AG09309 (cell line): ENCODE data around the gene TBC1D16.

Experiments used
- DNase-seq: peaks from one replicate; pipeline ENCODE4 v3.0.0-alpha.2; 2010; ENCODE audit warnings: low read depth
- H3K4me3 ChIP-seq: 2 replicates; pipeline ENCODE4 v1.5.1; 2011; ENCODE audit warnings: mild to moderate bottlenecking, low read depth, low read length, moderate library complexity; ENCODE audit not compliant: control insufficient read depth
- CTCF ChIP-seq: IDR thresholded peaks from 2 replicates; pipeline ENCODE4 v1.5.1; 2011; ENCODE audit warnings: mild to moderate bottlenecking, low read depth, low read length, inconsistent platforms; ENCODE audit not compliant: insufficient read depth, control insufficient read depth; ENCODE audit errors: missing control alignments

TBC1D16 gene

GRCh38 chr17:80035687-80035936 lies at the start of gene TBC1D16:
Gene TBC1D16 (minus strand): TSS chr17:80035872. CDS start chr17:80013547, 22,325 bp downstream.
- no peak for TF ChIP-seq CTCF
- H3K4me3 ChIP-seq = peak within 1 kb of the TSS; percentile 90
- DNase-seq = no peak

GRCh38 chr17:80084773-80085172 lies 49.1 kb upstream of the TBC1D16 start:
- no peak for TF ChIP-seq CTCF
- DNase-seq = no peak
- no peak overlapping the region for H3K4me3 ChIP-seq

GRCh38 chr17:80083136-80083661 lies 47.5 kb upstream of the TBC1D16 start:
- TF ChIP-seq CTCF = no peak
- no peak for DNase-seq
- no peak overlapping the region for H3K4me3 ChIP-seq

GRCh38 chr17:80082403-80083135 lies 46.9 kb upstream of the TBC1D16 start:
- no peak overlapping the region for H3K4me3 ChIP-seq
- peak; percentile 77 for TF ChIP-seq CTCF
- DNase-seq = peak; percentile 42

- no peak for TF ChIP-seq CTCF
- DNase-seq = no peak
Measured at GRCh38 chr17:80081596-80081995, 45.9 kb upstream of the TBC1D16 start.

GRCh38 chr17:80080081-80080480 lies 44.4 kb upstream of the TBC1D16 start:
- no peak overlapping the region for H3K4me3 ChIP-seq
- no peak for TF ChIP-seq CTCF
- no peak for DNase-seq

More at GRCh38 chr17:80081596-80081995, 45.9 kb upstream of the TBC1D16 start:
- no peak overlapping the region for H3K4me3 ChIP-seq
